NT2/D1 (cell line): ENCODE measurements around the gene PALLD.

Source experiments
- SUZ12 ChIP-seq: IDR thresholded peaks from 2 replicates; pipeline ENCODE4 v1.6.1; 2011; ENCODE audit not compliant: insufficient read length, insufficient read depth; ENCODE audit errors: extremely low read depth
- YY1 ChIP-seq: IDR thresholded peaks from 2 replicates; pipeline ENCODE4 v1.6.1; 2011; ENCODE audit not compliant: insufficient read length, insufficient read depth
- ZNF274 ChIP-seq: IDR thresholded peaks from 2 replicates; pipeline ENCODE4 v1.6.1; 2011; ENCODE audit warnings: mild to moderate bottlenecking, low read depth, low read length

DNA sequence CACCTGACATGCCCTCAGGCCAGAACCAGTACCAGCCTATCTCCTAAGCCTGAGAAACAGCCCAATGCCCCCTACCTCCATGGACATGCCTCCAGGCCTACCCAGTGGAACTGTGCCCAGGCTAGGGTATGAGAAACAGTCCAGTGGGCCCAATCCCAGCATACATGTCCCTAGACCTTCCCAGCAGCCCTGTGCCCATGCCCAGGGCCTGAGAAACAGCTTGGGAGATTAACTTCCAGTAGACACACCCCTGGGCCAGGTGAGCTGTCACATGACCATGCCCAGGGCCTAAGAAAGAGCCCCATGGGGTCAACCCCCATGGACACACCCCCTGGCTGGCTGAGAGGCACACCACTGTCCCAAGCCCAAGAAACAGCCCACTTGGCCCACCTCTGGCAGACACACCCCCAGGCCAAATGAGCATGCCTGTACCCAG lies 434.4 kb downstream of the PALLD start:
- no peak for TF ChIP-seq ZNF274
- no peak for TF ChIP-seq SUZ12
- TF ChIP-seq YY1 = no peak
